SH-SY5Y (cell line): ENCODE data around the gene BAZ2B.

Source experiments
- GATA2 ChIP-seq: IDR thresholded peaks from 2 replicates; pipeline ENCODE4 v1.6.1; 2011; ENCODE audit warnings: mild to moderate bottlenecking, low read depth, low read length
- GATA3 ChIP-seq: IDR thresholded peaks from 2 replicates; pipeline ENCODE4 v1.6.1; 2011; ENCODE audit warnings: low read depth, mild to moderate bottlenecking, low read length, moderate library complexity

DNA sequence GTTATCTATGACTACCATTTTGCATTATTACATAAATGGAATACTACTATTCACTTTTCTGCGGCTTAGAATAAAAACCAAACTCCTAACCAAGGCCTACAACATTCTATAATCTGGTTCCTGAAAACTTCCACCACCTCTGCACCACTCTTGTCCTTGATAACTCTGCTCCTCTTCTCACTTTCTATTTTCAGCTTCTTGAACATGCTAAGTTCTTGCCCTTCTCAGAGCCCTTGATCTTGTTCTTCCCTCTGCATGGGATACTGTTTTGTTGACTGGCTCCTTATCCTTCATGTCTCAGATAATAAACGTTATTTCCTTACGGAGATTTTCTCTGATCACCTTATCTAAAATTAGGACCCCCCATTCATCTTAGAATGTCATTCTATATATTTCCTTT is 264.4 kb downstream of the BAZ2B start:
- TF ChIP-seq GATA2 = no peak
- no peak for TF ChIP-seq GATA3
